Stimulated activated CD8-positive, alpha-beta memory T cell treated with anti-CD3 and anti-CD28 coated beads, Interleukin-12 subunit alpha, Interleukin-12 subunit beta, amount 100 ng/mL, for 24 hours (primary cell): Measurements from ENCODE around the gene FSTL4.

ENCODE experiments used
- DNase-seq: peaks from one replicate; pipeline ENCODE4 v3.0.0-alpha.2; 2020; ENCODE audit errors: extremely low read depth

Gene FSTL4

GRCh38 chr5:133367071-133367786 is 245.1 kb downstream of the FSTL4 start:
- DNase-seq = no peak

GRCh38 chr5:133366438-133366837 is 245.9 kb downstream of the FSTL4 start:
- no peak for DNase-seq

- DNase-seq = no peak
Observed at GRCh38 chr5:133365738-133366137, 246.6 kb downstream of the FSTL4 start.

- DNase-seq = no peak
Observed at GRCh38 chr5:133364936-133365707, 247.2 kb downstream of the FSTL4 start.

GRCh38 chr5:133363807-133364587 is 248.3 kb downstream of the FSTL4 start:
- no peak for DNase-seq

GRCh38 chr5:133362438-133362837 is 249.9 kb downstream of the FSTL4 start:
- no peak for DNase-seq

GRCh38 chr5:133361922-133362321 is 250.4 kb downstream of the FSTL4 start:
- DNase-seq = no peak

GRCh38 chr5:133360693-133361472 is 251.5 kb downstream of the FSTL4 start:
- no peak for DNase-seq

- no peak for DNase-seq
Observed at GRCh38 chr5:133359861-133360260, 252.5 kb downstream of the FSTL4 start.

- no peak for DNase-seq
Observed at GRCh38 chr5:133358271-133358670, 254.1 kb downstream of the FSTL4 start.

GRCh38 chr5:133357758-133358157 is 254.6 kb downstream of the FSTL4 start:
- DNase-seq = no peak

GRCh38 chr5:133356984-133357421 is 255.3 kb downstream of the FSTL4 start:
- no peak for DNase-seq

GRCh38 chr5:133356396-133356983 is 255.9 kb downstream of the FSTL4 start:
- DNase-seq = no peak

GRCh38 chr5:133354323-133355185 is 257.8 kb downstream of the FSTL4 start:
- no peak for DNase-seq

- DNase-seq = no peak
Observed at GRCh38 chr5:133353741-133354140, 258.6 kb downstream of the FSTL4 start.

- no peak for DNase-seq
Observed at GRCh38 chr5:133348406-133348805, 263.9 kb downstream of the FSTL4 start.

- no peak for DNase-seq
Observed at GRCh38 chr5:133347039-133347438, 265.3 kb downstream of the FSTL4 start.

GRCh38 chr5:133344266-133344665 is 268.1 kb downstream of the FSTL4 start:
- DNase-seq = no peak

GRCh38 chr5:133343196-133343595 is 269.1 kb downstream of the FSTL4 start:
- DNase-seq = no peak
